SK-N-SH (cell line): Measurements from ENCODE around the gene MROH7.

Source experiments
- CTCF ChIP-seq: fragments of 200-600 bp; sonication (generic); IDR thresholded peaks from 2 replicates; pipeline ENCODE4 v1.6.1; 2017; ENCODE audit warnings: antibody characterized with exemption, mild to moderate bottlenecking, moderate library complexity
- FOXM1 ChIP-seq: IDR thresholded peaks from 2 replicates; pipeline ENCODE4 v1.4.0; 2012; ENCODE audit warnings: low read depth, mild to moderate bottlenecking
- JUND ChIP-seq: IDR thresholded peaks from 2 replicates; pipeline ENCODE4 v1.4.0; 2012
- MAX ChIP-seq: IDR thresholded peaks from 2 replicates; pipeline ENCODE4 v1.4.0; 2012; ENCODE audit warnings: low read depth
- MXI1 ChIP-seq: IDR thresholded peaks from 2 replicates; pipeline ENCODE4 v1.6.1; 2012; ENCODE audit warnings: mild to moderate bottlenecking, low read depth, low read length, improper control_type of control experiment
- PBX3 ChIP-seq: IDR thresholded peaks from 2 replicates; pipeline ENCODE4; 2012
- POLR2AphosphoS5 ChIP-seq: IDR thresholded peaks from 2 replicates; pipeline ENCODE4 v1.6.1; 2012; ENCODE audit warnings: low read depth, low read length
- SMC3 ChIP-seq: IDR thresholded peaks from 2 replicates; pipeline ENCODE4 v1.6.1; 2012; ENCODE audit warnings: low read depth, low read length, improper control_type of control experiment
- TEAD4 ChIP-seq: IDR thresholded peaks from 2 replicates; pipeline ENCODE4 v1.4.0; 2012; ENCODE audit warnings: mild to moderate bottlenecking, borderline replicate concordance; ENCODE audit not compliant: insufficient read depth
- USF2 ChIP-seq: fragments of 150-350 bp; IDR thresholded peaks from 2 replicates; pipeline ENCODE4 v1.6.1; 2017; ENCODE audit warnings: antibody characterized with exemption, low read length, low read depth, borderline replicate concordance

- TF ChIP-seq FOXM1 (no peak), POLR2AphosphoS5 (no peak), USF2 (no peak), TEAD4 (no peak), MAX (no peak), JUND (no peak), CTCF (no peak), MXI1 (no peak), SMC3 (no peak), PBX3 (no peak)
These were observed 18.2 kb upstream of the MROH7 start, which contains the start of gene FAM151A for GRCh38 chr1:54623216-54624007.
